ENCODE measurements around the gene MMP1. TPM values are rescaled to one million over a fixed set of nuclear protein-coding genes. Genes with fewer than 3 reads are reported as not detected.

MMP1 gene
- total RNA-seq, 1 donor from 2014 or later = not detected

DNA sequence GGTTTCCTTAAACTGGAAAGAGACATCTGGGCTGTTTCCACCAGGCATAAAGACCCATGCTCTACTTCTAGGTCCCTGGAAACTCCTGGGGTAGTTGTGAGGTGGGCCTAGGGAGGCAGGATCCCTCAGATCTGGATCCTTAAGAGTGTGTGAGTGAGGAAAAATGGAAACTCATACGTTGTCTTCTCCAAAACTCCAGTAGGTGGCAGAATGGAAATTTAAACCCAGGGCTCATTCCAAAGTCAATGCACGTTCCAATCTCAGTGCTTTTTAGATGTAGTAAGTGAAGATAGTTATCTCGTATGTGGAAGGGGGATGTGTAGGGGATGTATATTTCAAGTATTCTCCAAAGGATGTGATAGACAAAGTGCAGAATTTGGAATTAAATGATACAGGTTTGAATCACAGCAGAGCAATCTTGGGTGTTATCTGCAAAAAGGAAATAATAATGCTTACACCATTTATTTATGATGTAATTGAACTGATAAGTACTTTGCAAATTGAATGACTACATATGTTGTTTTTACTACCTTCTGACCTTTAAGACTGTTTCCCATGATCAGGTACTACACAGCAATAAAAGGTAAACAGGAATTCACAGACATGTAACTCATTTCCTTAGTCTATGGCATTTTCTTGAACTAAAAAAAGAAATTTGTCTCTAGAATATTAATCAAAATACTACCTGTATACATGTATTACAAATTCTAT is 13.1 kb upstream of the MMP1 start:
- DNase-seq (ENCODE audit: missing footprints) (no peak), ATAC-seq (no peak)
- intact Hi-C loops (cut with DNase I) = no loop called here

DNA sequence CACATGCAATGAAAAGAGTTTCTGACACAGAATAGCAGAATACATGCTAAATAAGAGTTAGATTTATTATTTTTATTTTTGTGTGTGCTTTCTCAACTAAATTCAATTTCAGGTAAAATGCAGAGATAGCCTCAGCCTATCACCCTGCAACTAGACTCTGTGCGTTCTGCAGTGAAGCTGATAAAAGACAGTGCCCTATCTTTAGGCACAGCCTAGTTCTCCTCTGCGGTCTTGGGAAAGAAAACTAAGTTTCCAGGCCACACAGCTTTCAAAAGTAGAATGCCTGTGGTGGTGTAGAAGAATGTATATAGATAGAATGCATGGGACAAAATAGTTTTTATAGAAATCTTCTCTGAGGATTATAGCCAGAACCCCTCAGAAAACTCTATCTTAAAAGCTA is 12.0 kb upstream of the MMP1 start:
- no peak for ATAC-seq
- intact Hi-C loops (cut with DNase I) = no loop called here

DNA sequence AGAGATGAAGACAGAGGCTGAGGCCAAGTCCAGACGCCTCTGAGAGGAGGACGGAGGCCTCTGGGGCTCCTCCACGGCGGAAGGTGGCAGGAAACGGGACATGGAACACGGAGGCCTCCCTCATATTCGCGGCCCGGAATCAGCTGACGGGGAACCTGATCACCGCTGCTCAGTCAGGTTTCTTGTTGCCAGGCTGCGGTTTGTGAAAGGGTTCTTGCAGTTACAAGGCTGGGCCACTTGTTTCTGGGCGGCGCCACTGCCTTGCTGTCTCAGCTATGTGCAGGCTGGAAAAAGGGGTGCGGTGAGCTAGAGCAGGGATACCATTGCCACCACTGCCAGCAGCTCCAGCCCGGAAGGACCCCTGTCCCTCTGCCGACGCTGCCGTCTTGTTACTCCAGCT is 10.0 kb upstream of the MMP1 start:
- no peak for DNase-seq (ENCODE audit: missing footprints)
- intact Hi-C loops (cut with DNase I) = no loop called here
- ATAC-seq = no peak

More for the DNA sequence above, 12.0 kb upstream of the MMP1 start:
- DNase-seq (ENCODE audit: missing footprints) = no peak

DNA sequence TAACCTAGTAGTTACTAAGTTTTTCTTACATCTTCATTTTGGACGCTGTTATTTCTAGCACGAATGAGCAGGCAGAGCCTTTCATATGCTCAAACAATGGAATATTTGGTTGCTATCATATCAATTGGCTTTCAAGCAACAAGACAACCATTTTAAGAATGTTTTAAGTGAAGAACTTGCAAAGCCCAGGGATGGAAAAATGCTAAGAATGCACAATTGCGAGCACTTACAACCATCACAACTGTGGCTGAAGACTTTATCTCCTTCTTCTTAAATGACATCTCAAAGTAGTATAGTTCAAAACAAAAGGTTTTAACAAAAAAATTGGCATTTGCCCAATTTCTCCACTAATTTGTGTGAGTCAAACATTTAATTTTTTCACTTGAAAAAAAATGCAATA is 8.3 kb upstream of the MMP1 start:
- intact Hi-C loops (cut with DNase I) = no loop called here
- ATAC-seq = no peak
- DNase-seq (ENCODE audit: missing footprints) = no peak

DNA sequence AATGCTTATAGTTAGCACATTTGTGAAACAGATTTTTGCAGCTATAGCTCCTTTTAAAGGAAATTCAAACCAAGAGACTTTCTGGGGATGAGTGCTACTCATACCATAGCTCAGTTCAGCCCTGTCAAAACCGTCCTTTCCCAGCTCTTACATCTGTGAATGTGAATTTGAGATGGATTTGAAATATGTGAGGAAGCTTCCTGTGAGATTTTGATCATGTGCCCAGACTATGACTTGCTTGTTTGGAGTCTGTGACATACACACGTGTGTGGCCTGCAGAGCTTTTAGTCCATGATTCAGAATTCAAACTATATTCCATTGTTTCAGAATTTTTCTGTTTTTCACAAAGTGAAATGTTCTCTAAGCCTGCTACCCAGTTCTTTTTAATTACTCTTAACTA is 4.4 kb upstream of the MMP1 start:
- no peak for ATAC-seq
- DNase-seq (ENCODE audit: missing footprints) = no peak
- intact Hi-C loops (cut with DNase I) = no loop called here

DNA sequence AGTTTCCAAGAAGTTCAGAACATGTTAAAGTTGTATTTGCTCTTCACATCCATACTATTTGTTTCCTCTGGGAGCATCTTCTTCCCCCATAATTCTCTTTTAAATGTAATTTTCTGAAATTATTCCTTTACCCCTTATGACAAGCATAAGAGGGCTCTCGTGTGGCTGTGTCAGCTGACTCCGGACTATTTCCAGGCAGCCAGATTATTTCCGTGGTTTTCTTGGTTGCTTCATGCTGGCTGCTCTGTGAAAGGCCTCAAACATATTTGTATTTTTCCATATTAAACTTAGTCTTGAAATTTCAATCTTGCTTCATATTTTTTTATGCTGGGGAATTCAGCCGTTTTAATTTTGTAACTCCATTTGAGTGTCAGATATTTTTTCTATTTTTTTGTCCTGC is 2.8 kb upstream of the MMP1 start:
- DNase-seq (ENCODE audit: missing footprints) (no peak), ATAC-seq (no peak)
- intact Hi-C loops (cut with DNase I) = no loop called here

DNA sequence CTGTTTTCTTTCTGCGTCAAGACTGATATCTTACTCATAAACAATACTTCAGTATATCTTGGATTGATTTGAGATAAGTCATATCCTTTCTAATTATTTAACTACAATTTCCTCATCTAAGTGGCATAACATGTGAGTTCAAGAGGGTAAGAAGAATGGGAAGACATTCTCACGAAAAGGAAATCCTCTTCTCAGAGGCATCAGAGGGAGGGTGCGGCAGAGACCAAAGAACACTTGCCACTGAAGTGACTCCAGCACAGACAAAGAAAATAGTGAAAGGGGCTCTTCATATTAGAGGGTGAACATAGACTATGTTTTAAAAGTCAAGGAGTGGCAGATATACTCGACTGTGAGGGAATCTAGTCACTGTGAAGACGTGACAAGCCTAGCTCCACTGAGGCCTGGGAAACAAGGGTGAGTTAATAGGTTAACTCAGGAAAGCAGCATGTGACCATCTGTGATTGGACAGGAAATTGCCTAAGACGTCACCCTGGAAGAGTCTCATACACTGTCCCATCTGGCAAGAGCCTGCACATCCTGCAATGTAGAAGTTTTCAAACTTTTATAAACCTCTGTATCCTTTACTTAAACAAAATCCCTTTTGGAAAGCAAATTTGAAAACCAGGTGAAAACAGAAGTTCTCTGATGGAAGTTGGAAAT is 1.9 kb upstream of the MMP1 start:
- intact Hi-C loops (cut with DNase I) = no loop called here
- ATAC-seq = no peak
- DNase-seq (ENCODE audit: missing footprints) = no peak

DNA sequence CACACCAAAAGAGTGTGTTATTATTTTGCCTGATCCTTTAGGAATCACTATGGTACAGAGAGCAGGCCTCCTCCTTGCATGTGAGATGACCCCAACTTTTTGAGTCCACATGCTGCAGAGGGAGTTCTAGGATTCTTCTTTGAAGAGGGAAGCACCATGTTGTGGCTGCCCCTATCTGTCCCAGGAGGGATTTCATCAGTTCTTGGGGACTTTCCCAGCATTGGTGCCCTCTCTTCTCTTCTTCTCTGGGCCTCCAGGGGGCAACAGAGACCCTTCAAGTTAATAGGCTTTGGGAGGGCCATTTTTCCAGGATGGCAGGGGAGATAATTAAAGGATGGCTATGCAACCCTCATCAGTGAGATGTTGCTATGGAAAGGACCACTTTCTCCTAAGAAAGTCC is 3.6 kb downstream of the MMP1 start:
- intact Hi-C loops (cut with DNase I) = no loop called here
- DNase-seq (ENCODE audit: missing footprints) (no peak), ATAC-seq (no peak)

DNA sequence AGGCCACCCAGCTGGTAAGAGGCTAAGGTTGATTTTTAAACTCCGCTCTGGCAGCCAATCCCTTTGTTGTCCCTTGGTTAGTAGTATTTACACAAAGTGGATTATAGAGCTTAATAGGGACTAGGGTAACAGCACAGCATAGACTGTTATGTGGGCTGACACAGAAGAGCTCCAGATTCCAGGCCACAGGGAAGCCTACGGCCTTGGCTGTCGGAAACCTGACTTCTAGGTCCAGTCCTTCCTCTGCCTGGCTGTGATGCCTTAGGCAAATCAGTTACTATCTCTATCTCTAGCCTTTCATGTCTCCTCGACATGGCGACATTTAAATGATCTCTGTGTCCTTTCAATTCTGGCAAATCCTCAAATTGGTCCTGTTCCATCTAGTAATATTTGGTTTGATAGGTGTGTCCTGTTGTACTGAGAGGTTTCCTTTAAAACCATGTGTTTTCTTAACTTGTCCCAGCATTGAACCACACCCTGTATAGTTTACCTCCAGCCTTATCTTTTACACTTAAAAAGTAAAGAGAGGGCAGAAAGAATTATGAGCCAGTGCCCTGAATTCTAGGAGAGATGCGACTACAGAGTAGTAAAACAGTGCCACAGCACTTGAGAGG is 4.2 kb downstream of the MMP1 start:
- ATAC-seq = no peak
- intact Hi-C loops (cut with DNase I) = no loop called here
- no peak for DNase-seq (ENCODE audit: missing footprints)

DNA sequence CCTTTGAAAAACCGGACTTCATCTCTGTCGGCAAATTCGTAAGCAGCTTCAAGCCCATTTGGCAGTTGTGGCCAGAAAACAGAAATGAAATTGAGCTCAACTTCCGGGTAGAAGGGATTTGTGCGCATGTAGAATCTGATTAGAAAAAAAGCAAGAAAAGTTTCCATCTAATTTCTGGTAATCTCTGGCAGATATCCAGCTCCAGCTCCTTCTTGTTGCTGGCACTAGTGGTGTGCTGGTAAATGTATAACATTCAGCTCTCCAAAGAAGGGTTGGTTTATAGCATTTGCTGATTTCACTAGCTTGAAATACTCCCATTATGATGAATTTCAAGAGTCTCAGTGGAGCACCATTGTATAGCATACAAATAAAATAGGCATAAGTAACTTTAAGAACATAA is 5.4 kb downstream of the MMP1 start:
- intact Hi-C loops (cut with DNase I) = no loop called here
- no peak for DNase-seq (ENCODE audit: missing footprints)
- no peak for ATAC-seq

DNA sequence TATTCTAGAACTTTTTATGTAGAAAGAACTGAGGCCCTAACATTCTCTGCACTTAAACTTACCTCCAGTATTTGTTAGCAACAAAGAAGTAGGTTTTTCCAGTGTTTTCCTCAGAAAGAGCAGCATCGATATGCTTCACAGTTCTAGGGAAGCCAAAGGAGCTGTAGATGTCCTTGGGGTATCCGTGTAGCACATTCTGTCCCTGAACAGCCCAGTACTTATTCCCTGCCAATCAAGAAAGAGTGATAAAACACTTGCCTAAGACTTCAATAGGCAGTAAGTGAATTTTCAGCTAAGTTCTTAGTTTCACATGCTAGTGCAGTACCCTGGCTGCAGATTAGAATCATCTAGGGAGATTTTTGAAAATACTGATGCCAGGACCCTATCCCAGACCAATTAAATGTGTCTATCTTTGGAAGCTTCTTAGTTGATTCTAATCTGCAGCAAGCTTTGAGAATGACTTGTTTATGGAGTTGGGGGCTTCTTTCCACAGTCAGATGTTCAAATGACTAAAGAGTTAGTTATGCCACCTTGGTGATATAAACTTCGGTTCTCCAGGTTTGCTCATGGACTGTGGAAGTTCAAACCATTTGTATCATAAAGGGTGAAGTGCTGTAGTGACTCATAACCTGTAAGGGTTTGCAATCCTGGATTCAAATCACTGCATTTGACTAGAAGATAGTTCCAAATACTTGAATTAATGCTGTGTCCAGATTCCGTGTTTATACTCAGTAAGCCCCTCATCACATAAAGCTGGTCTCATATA is 6.5 kb downstream of the MMP1 start:
- ATAC-seq (no peak), DNase-seq (ENCODE audit: missing footprints) (no peak)
- intact Hi-C loops (cut with DNase I) = no loop called here

DNA sequence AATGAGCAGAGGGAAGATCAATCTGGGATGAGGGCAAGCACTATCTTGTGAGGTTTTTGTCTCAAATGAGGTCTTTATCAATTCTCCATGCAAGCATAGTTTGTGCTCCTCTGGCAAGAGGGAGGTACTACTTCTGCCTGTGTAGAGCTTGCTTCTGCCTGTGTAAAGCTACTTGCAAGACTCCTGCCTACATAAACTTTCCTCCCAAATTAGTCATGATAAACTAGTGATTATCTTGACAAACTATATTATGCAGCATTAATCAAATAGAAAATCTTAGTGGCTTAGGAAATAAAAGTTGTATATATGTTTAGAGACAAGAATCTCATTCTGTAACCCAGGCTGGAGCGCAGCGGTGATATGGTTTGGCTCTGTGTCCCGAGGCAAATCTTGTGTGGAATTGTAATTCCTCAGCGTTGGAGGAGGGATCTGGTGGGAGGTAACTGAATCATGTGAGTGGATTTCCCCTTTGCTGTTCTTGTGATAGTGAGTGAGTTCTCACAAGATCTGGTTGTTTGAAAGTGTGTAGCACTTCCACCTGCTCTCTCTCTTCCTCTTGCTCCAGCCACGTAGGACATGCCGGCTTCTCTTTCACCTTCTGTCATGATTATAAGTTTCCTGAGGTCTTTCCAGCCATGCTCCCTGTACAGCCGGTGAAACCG is 9.5 kb downstream of the MMP1 start:
- intact Hi-C loops (cut with DNase I) = no loop called here
- ATAC-seq = no peak
- no peak for DNase-seq (ENCODE audit: missing footprints)

DNA sequence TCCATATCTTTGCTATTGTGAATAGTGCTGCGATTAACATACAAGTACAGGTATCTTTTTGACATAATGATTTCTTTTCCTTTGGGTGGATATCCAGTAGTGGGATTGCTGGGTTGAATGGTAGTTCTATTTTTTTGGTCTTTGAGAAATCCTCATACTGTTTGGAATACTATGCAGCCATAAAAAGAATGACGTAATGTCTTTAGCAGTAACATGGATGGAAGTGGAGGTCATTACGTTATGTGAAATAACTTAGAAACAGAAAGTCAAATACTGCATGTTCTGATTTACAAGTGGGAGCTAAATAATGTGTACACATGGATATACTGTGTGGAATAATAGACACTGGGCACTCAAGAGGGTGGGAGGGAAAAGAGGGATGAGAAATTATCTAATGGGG is 13.6 kb downstream of the MMP1 start:
- ATAC-seq (no peak), DNase-seq (ENCODE audit: missing footprints) (no peak)
- intact Hi-C loops (cut with DNase I) = no loop called here

DNA sequence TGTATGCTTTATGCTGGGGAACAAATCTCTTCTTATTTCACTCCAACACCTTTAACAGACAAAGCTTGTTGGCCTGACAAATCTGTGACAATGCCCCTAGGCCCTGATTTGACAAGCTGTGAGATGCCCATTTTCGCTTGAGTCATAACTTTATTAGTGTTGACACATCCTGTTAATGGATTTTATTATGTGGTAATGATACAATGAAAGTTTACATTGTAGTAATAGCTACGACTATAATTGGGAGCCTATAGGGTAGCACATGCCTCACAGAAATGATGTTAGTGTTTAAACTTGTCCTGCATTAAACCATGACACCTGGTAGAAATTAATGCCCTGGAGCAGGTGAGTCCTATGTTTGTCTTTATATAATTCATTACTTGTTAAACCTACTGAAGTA is 14.2 kb downstream of the MMP1 start:
- intact Hi-C loops (cut with DNase I) = no loop called here
- ATAC-seq (no peak), DNase-seq (ENCODE audit: missing footprints) (no peak)

DNA sequence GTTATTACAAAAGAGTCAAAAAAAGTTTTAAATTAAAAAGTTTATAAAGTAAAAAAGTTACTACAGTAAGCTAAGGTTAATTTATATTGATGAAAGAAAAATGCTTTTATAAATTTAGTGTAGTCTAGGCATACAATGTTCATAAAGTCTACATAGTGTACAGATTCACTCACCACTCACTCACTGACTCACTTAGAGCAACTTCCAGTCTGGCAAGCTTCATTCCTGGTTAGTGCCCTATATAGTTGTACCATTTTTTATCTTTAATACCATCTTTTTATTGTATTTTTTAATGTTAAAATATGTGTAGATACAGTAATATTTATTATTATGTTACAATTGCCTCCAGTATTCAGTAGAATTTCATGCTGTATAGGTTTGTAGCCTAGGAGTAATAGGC is 14.9 kb downstream of the MMP1 start:
- intact Hi-C loops (cut with DNase I) = no loop called here
- ATAC-seq = no peak
- no peak for DNase-seq (ENCODE audit: missing footprints)

DNA sequence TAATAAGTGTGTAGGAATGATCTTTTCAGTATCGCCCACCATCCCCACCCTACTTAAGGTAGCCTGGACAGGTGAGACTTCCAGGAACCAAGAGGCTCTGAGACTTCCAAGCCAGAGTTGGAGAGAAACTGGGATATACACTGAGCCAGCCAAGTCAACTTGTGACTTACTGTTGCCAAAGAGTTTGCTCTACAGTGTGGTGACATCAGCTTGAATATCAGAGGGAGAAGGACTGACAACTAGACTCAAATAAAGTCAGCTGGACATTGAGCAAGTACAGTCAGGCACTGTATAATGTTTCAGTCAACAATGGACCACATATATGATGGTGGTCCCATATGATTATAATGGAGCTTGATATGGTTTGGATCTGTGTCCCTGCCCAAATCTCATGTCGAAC is 16.3 kb downstream of the MMP1 start:
- intact Hi-C loops (cut with DNase I) = no loop called here
- ATAC-seq (no peak), DNase-seq (ENCODE audit: missing footprints) (no peak)

DNA sequence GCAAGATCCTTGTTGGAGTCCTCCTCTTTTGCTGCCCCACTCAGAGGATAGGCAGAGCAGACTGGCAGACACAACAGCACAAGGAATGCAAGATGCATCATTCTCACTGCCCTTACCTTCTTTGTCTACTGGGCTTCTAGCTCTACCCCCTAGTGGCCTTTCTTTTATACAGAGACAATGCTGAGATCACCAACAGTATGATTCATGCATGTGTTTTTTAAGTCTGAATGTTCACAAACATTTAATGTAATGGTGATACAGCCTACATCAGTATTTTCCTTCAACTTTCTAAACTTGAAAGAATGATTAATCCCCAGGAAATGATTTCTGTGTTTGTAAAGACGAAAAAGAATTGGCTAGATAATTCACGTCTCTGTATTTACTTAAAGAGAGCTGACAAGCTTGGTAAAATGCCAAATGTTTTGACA is 17.5 kb downstream of the MMP1 start, which contains the start of gene MMP10:
Gene MMP10, minus strand, starts transcription at position 138 of the 428 bp plus-strand sequence. Its CDS starts 37 bp downstream, at position 101.
- intact Hi-C loops (cut with DNase I) = no loop called here
- DNase-seq (ENCODE audit: missing footprints) (no peak), ATAC-seq (no peak)

DNA sequence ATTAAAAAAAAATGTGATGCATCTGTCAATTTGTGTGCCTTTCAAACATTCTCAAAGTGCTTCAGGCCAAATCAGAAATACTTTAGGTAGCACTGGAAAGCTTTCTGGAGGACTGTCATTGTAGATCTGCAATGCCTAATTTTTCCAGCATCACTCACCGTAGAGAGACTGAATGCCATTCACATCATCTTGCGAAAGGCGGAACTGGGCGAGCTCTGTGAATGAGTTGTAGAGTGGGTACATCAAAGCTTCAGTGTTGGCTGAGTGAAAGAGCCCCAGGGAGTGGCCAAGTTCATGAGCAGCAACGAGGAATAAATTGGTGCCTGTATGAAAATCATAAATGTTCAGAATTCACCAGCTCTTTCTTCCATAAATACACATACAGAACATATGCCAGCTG is 21.5 kb downstream of the MMP1 start:
- no peak for ATAC-seq
- intact Hi-C loops (cut with DNase I) = no loop called here
- no peak for DNase-seq (ENCODE audit: missing footprints)

DNA sequence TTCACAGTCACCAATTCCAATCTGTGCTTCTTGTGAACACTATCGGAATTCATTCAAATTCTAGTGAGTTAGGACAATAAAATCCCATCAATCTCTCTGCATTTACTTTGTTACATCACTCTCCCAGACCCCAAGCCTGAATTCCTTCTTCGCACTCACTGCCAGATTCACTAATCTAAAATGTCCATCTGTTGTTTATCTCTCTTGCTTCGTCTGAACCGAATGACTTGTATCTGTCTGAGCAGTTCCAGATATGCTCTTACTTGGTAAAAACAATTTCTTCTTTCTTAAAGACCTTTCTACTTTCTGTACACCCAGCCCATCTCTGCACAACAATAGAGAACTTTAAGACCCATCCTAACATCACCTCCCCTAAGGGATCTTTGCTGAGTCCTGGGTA is 24.6 kb downstream of the MMP1 start:
- intact Hi-C loops (cut with DNase I) = no loop called here
- DNase-seq (ENCODE audit: missing footprints) (no peak), ATAC-seq (no peak)
